ENCODE results near the gene CDHR3.

Gene CDHR3

GRCh38 chr7:106068538-106068961, 105.5 kb downstream of the CDHR3 start:
- peaks cover 16% of the 10 kb centered on the region for H3K4me1 ChIP-seq (ENCODE audit: insufficient read depth, low read length)
- no peaks in the 10 kb centered on the region for H3K36me3 ChIP-seq (ENCODE audit: insufficient read depth, low read length)
- no peak overlapping the region for H3K27ac ChIP-seq (ENCODE audit: low read depth, low read length)
- 95% methylated on average over 4 of the region's 4 CpGs for WGBS
- H3K9ac ChIP-seq (ENCODE audit: low read depth, low read length), result no peak overlapping the region
- no peaks in the 10 kb centered on the region for H3K27me3 ChIP-seq (ENCODE audit: insufficient read depth, low read length)
- no peak overlapping the region for H3K4me3 ChIP-seq (ENCODE audit: low read length)
- no peaks in the 10 kb centered on the region for H3K9me3 ChIP-seq (ENCODE audit: insufficient read depth, low read depth, low read length)

- 94% methylated on average over 3 of the region's 3 CpGs for WGBS
- Histone ChIP-seq H3K9me3 (ENCODE audit: insufficient read depth, low read depth, low read length) (no peaks in the 10 kb centered on the region), H3K9ac (ENCODE audit: low read depth, low read length) (no peak overlapping the region), H3K27me3 (ENCODE audit: insufficient read depth, low read length) (no peaks in the 10 kb centered on the region), H3K4me3 (ENCODE audit: low read length) (no peak overlapping the region), H3K27ac (ENCODE audit: low read depth, low read length) (no peak overlapping the region), H3K4me1 (ENCODE audit: insufficient read depth, low read length) (peaks cover 16% of the 10 kb centered on the region), H3K36me3 (ENCODE audit: insufficient read depth, low read length) (no peaks in the 10 kb centered on the region)
Observed at GRCh38 chr7:106068986-106069385, 105.9 kb downstream of the CDHR3 start.

- WGBS, result 86% methylated on average over 9 of the region's 9 CpGs
- Histone ChIP-seq H3K27ac (ENCODE audit: low read depth, low read length) (no peak overlapping the region), H3K4me1 (ENCODE audit: insufficient read depth, low read length) (peaks cover 16% of the 10 kb centered on the region), H3K9ac (ENCODE audit: low read depth, low read length) (no peak overlapping the region), H3K27me3 (ENCODE audit: insufficient read depth, low read length) (no peaks in the 10 kb centered on the region), H3K9me3 (ENCODE audit: insufficient read depth, low read depth, low read length) (no peaks in the 10 kb centered on the region), H3K36me3 (ENCODE audit: insufficient read depth, low read length) (no peaks in the 10 kb centered on the region), H3K4me3 (ENCODE audit: low read length) (no peak overlapping the region)
Observed at GRCh38 chr7:106069471-106070200, 106.6 kb downstream of the CDHR3 start.

- Histone ChIP-seq H3K9ac (ENCODE audit: low read depth, low read length) (no peak overlapping the region), H3K27me3 (ENCODE audit: insufficient read depth, low read length) (no peaks in the 10 kb centered on the region), H3K36me3 (ENCODE audit: insufficient read depth, low read length) (no peaks in the 10 kb centered on the region), H3K4me3 (ENCODE audit: low read length) (no peak overlapping the region), H3K4me1 (ENCODE audit: insufficient read depth, low read length) (peaks cover 13% of the 10 kb centered on the region), H3K27ac (ENCODE audit: low read depth, low read length) (no peak overlapping the region), H3K9me3 (ENCODE audit: insufficient read depth, low read depth, low read length) (no peaks in the 10 kb centered on the region)
- 97% methylated on average over 5 of the region's 5 CpGs for WGBS
Observed at GRCh38 chr7:106070201-106070551, 107.1 kb downstream of the CDHR3 start.

- H3K4me1 ChIP-seq (ENCODE audit: insufficient read depth, low read length), result peaks cover 8% of the 10 kb centered on the region
- no peak overlapping the region for H3K27ac ChIP-seq (ENCODE audit: low read depth, low read length)
- no peak overlapping the region for H3K9ac ChIP-seq (ENCODE audit: low read depth, low read length)
- H3K36me3 ChIP-seq (ENCODE audit: insufficient read depth, low read length), result no peaks in the 10 kb centered on the region
- no peaks in the 10 kb centered on the region for H3K9me3 ChIP-seq (ENCODE audit: insufficient read depth, low read depth, low read length)
- 93% methylated on average over 8 of the region's 8 CpGs for WGBS
- H3K27me3 ChIP-seq (ENCODE audit: insufficient read depth, low read length), result no peaks in the 10 kb centered on the region
- no peak overlapping the region for H3K4me3 ChIP-seq (ENCODE audit: low read length)
Observed at GRCh38 chr7:106070567-106071254, 107.6 kb downstream of the CDHR3 start.

GRCh38 chr7:106071356-106071998, 108.4 kb downstream of the CDHR3 start:
- Histone ChIP-seq H3K4me3 (ENCODE audit: low read length) (no peak overlapping the region), H3K27me3 (ENCODE audit: insufficient read depth, low read length) (no peaks in the 10 kb centered on the region), H3K4me1 (ENCODE audit: insufficient read depth, low read length) (peaks cover 4% of the 10 kb centered on the region), H3K9ac (ENCODE audit: low read depth, low read length) (no peak overlapping the region), H3K9me3 (ENCODE audit: insufficient read depth, low read depth, low read length) (no peaks in the 10 kb centered on the region), H3K27ac (ENCODE audit: low read depth, low read length) (no peak overlapping the region), H3K36me3 (ENCODE audit: insufficient read depth, low read length) (no peaks in the 10 kb centered on the region)
- WGBS, result 74% methylated on average over 9 of the region's 9 CpGs

- Histone ChIP-seq H3K4me3 (ENCODE audit: low read length) (no peak overlapping the region), H3K4me1 (ENCODE audit: insufficient read depth, low read length) (peaks cover 4% of the 10 kb centered on the region), H3K27me3 (ENCODE audit: insufficient read depth, low read length) (no peaks in the 10 kb centered on the region), H3K27ac (ENCODE audit: low read depth, low read length) (no peak overlapping the region), H3K9ac (ENCODE audit: low read depth, low read length) (no peak overlapping the region), H3K9me3 (ENCODE audit: insufficient read depth, low read depth, low read length) (no peaks in the 10 kb centered on the region), H3K36me3 (ENCODE audit: insufficient read depth, low read length) (no peaks in the 10 kb centered on the region)
- 79% methylated on average over 9 of the region's 9 CpGs for WGBS
Observed at GRCh38 chr7:106071999-106072714, 109.1 kb downstream of the CDHR3 start.

- Histone ChIP-seq H3K36me3 (ENCODE audit: insufficient read depth, low read length) (no peaks in the 10 kb centered on the region), H3K27me3 (ENCODE audit: insufficient read depth, low read length) (no peaks in the 10 kb centered on the region), H3K27ac (ENCODE audit: low read depth, low read length) (no peak overlapping the region), H3K9ac (ENCODE audit: low read depth, low read length) (no peak overlapping the region), H3K4me1 (ENCODE audit: insufficient read depth, low read length) (peaks cover 4% of the 10 kb centered on the region), H3K9me3 (ENCODE audit: insufficient read depth, low read depth, low read length) (no peaks in the 10 kb centered on the region), H3K4me3 (ENCODE audit: low read length) (no peak overlapping the region)
- 89% methylated on average over 4 of the region's 4 CpGs for WGBS
Observed at GRCh38 chr7:106072715-106073091, 109.6 kb downstream of the CDHR3 start.

GRCh38 chr7:106073701-106074100, 110.6 kb downstream of the CDHR3 start:
- Histone ChIP-seq H3K27ac (ENCODE audit: low read depth, low read length) (no peak overlapping the region), H3K4me3 (ENCODE audit: low read length) (no peak overlapping the region), H3K27me3 (ENCODE audit: insufficient read depth, low read length) (no peaks in the 10 kb centered on the region), H3K36me3 (ENCODE audit: insufficient read depth, low read length) (no peaks in the 10 kb centered on the region), H3K4me1 (ENCODE audit: insufficient read depth, low read length) (peaks cover 4% of the 10 kb centered on the region), H3K9ac (ENCODE audit: low read depth, low read length) (no peak overlapping the region), H3K9me3 (ENCODE audit: insufficient read depth, low read depth, low read length) (no peaks in the 10 kb centered on the region)
- WGBS, result 81% methylated on average over 3 of the region's 3 CpGs

- no peaks in the 10 kb centered on the region for H3K36me3 ChIP-seq (ENCODE audit: insufficient read depth, low read length)
- H3K4me1 ChIP-seq (ENCODE audit: insufficient read depth, low read length), result peaks cover 4% of the 10 kb centered on the region
- H3K9ac ChIP-seq (ENCODE audit: low read depth, low read length), result no peak overlapping the region
- H3K27ac ChIP-seq (ENCODE audit: low read depth, low read length), result no peak overlapping the region
- H3K27me3 ChIP-seq (ENCODE audit: insufficient read depth, low read length), result no peaks in the 10 kb centered on the region
- no peaks in the 10 kb centered on the region for H3K9me3 ChIP-seq (ENCODE audit: insufficient read depth, low read depth, low read length)
- 86% methylated on average over 9 of the region's 9 CpGs for WGBS
- no peak overlapping the region for H3K4me3 ChIP-seq (ENCODE audit: low read length)
Observed at GRCh38 chr7:106074257-106074656, 111.2 kb downstream of the CDHR3 start.

GRCh38 chr7:106075937-106076336, 112.9 kb downstream of the CDHR3 start:
- peaks cover 4% of the 10 kb centered on the region for H3K4me1 ChIP-seq (ENCODE audit: insufficient read depth, low read length)
- WGBS, result 81% methylated on average over 2 of the region's 2 CpGs
- no peaks in the 10 kb centered on the region for H3K27me3 ChIP-seq (ENCODE audit: insufficient read depth, low read length)
- H3K9ac ChIP-seq (ENCODE audit: low read depth, low read length), result no peak overlapping the region
- no peak overlapping the region for H3K4me3 ChIP-seq (ENCODE audit: low read length)
- H3K36me3 ChIP-seq (ENCODE audit: insufficient read depth, low read length), result no peaks in the 10 kb centered on the region
- H3K27ac ChIP-seq (ENCODE audit: low read depth, low read length), result no peak overlapping the region
- H3K9me3 ChIP-seq (ENCODE audit: insufficient read depth, low read depth, low read length), result no peaks in the 10 kb centered on the region

Data from HUES64 (cell line).